Tibial nerve (tissue), 4 donors: ENCODE data around the gene PUM1. TPM values are rescaled to one million over a fixed set of nuclear protein-coding genes. Genes with fewer than 3 reads are reported as not detected.
"Not testable (repeated sequence)": the region's sequence is repeated elsewhere in the genome, so short reads cannot be mapped to it uniquely, and the experiment has no call there.

Experiments
- DNase-seq, 2 donors: peaks; one replicate each; pipeline ENCODE4 v3.0.0-alpha.2; 2019; ENCODE audit warnings: low spot score in 2 of 2
- H3K27ac ChIP-seq, 4 donors: fragments of 200-600 bp; sonication (generic) in 3 of 4; one replicate each; pipeline ENCODE4 v1.5.1; 2017 to 2019; ENCODE audit warnings: mild to moderate bottlenecking in 1 of 4
- H3K27me3 ChIP-seq, 2 donors: fragments of 200-600 bp; sonication (generic) in 1 of 2; one replicate each; pipeline versions ENCODE4 v1.5.1 to v1.6.0; 2017 to 2019
- H3K36me3 ChIP-seq, 3 donors: fragments of 200-600 bp; sonication (generic); one replicate each; pipeline ENCODE4 v1.5.1; 2018 to 2019
- H3K4me1 ChIP-seq, 4 donors: fragments of 200-600 bp; sonication (generic) in 3 of 4; one replicate each; pipeline ENCODE4 v1.5.1; 2017 to 2019
- H3K4me3 ChIP-seq, 4 donors: fragments of 200-600 bp; sonication (generic) in 3 of 4; one replicate each; pipeline ENCODE4 v1.5.1; 2017 to 2019; ENCODE audit warnings: mild to moderate bottlenecking in 1 of 4, moderate library complexity in 1 of 4
- H3K9me3 ChIP-seq, 4 donors: fragments of 200-600 bp; sonication (generic) in 3 of 4; one replicate each; pipeline ENCODE4 v1.5.1; 2017 to 2019
- CTCF ChIP-seq, 5 experiments: fragments of 200-600 bp in 3 of 5; fragments of 450-650 bp in 2 of 5; sonication (generic) in 3 of 5; IDR thresholded peaks; one replicate each; pipeline ENCODE4 v1.5.1; 2016 to 2019; ENCODE audit warnings: antibody characterized with exemption in 5 of 5, mild to moderate bottlenecking in 3 of 5, moderate library complexity in 2 of 5
- EP300 ChIP-seq, 2 donors: sonication (generic); formaldehyde crosslinking; IDR thresholded peaks; one replicate each; pipeline ENCODE4 v1.6.1; 2017; ENCODE audit warnings: antibody characterized with exemption in 2 of 2, mild to moderate bottlenecking in 1 of 2
- POLR2A ChIP-seq, 2 donors: fragments of 450-650 bp; IDR thresholded peaks; one replicate each; pipeline ENCODE4 v1.6.1; 2017; ENCODE audit warnings: antibody characterized with exemption in 2 of 2, mild to moderate bottlenecking in 2 of 2, moderate library complexity in 2 of 2
- WGBS, 2 donors: methylation state at CpG; one replicate each; pipeline ENCODE4 v1.1.5; 2018; 5-methylcytosine and 5-hydroxymethylcytosine counted together
- total RNA-seq, 4 donors: library from RNA; depleted of rRNA; stranded (reverse); fragments of >200 nt; gene quantifications; one replicate each; pipeline ENCODE4 v1.1.0, GENCODE V29; 2016

The PUM1 gene
- total RNA-seq, 4 donors from 2014 or later, result 64.8 to 93.4 (median 76.0) TPM

- DNase-seq, result no peak
- Histone ChIP-seq H3K4me3 (no peak overlapping the region), H3K9me3 (no peaks in the 10 kb centered on the region), H3K36me3 (peaks cover 0 to 15% (median 0%) of the 10 kb centered on the region in 3 donors), H3K27ac (peak overlapping the region in 3 of 4 donors; percentile 95), H3K27me3 (no peaks in the 10 kb centered on the region), H3K4me1 (peaks cover 0 to 68% (median 19%) of the 10 kb centered on the region in 4 donors)
- TF ChIP-seq EP300 (IDR thresholded peaks at IDR 0.05) (no peak), POLR2A (IDR thresholded peaks at IDR 0.05) (no peak), CTCF (IDR thresholded peaks at IDR 0.05) (no peak)
- WGBS, 2 donors, result 79 to 80% methylated on average over 4 of the region's 4 CpGs
Measured at GRCh38 chr1:31062867-31063380, 2.6 kb downstream of the PUM1 start.

GRCh38 chr1:31062162-31062866 is 3.2 kb downstream of the PUM1 start:
- not testable (repeated sequence) for H3K4me3 ChIP-seq, H3K9me3 ChIP-seq, H3K27me3 ChIP-seq, DNase-seq
- Histone ChIP-seq H3K36me3 (peaks cover 0 to 18% (median 0%) of the 10 kb centered on the region in 3 donors), H3K4me1 (peaks cover 0 to 72% (median 19%) of the 10 kb centered on the region in 4 donors), H3K27ac (peak overlapping the region in 2 of 4 donors; percentile 95)
- 72 to 84% methylated on average over 14 of the region's 14 CpGs for WGBS, 2 donors

- DNase-seq, result no peak
Measured at GRCh38 chr1:31058012-31058411, 7.5 kb downstream of the PUM1 start.

GRCh38 chr1:31055953-31056352 is 9.6 kb downstream of the PUM1 start:
- 97 to 100% methylated on average over 1 of the region's 1 CpG for WGBS, 2 donors
- Histone ChIP-seq H3K9me3 (no peaks in the 10 kb centered on the region), H3K4me3 (no peak overlapping the region), H3K27me3 (no peaks in the 10 kb centered on the region), H3K4me1 (peaks cover 0 to 90% (median 15%) of the 10 kb centered on the region in 4 donors), H3K36me3 (peaks cover 0 to 33% (median 0%) of the 10 kb centered on the region in 3 donors), H3K27ac (no peak overlapping the region)
- no peak for DNase-seq
- no peak for TF ChIP-seq EP300 (IDR thresholded peaks at IDR 0.05)
- TF ChIP-seq POLR2A (IDR thresholded peaks at IDR 0.05), result no peak
- TF ChIP-seq CTCF (IDR thresholded peaks at IDR 0.05), result no peak

More at GRCh38 chr1:31058012-31058411, 7.5 kb downstream of the PUM1 start:
- H3K36me3 ChIP-seq, result peaks cover 0 to 33% (median 0%) of the 10 kb centered on the region in 3 donors
- H3K4me3 ChIP-seq, result no peak overlapping the region
- 53 to 69% methylated on average over 4 of the region's 4 CpGs for WGBS, 2 donors
- no peaks in the 10 kb centered on the region for H3K9me3 ChIP-seq
- H3K27ac ChIP-seq, result no peak overlapping the region
- TF ChIP-seq CTCF (IDR thresholded peaks at IDR 0.05), result no peak
- TF ChIP-seq EP300 (IDR thresholded peaks at IDR 0.05), result no peak
- TF ChIP-seq POLR2A (IDR thresholded peaks at IDR 0.05), result no peak
- no peaks in the 10 kb centered on the region for H3K27me3 ChIP-seq
- H3K4me1 ChIP-seq, result peaks cover 0 to 94% (median 28%) of the 10 kb centered on the region in 4 donors

GRCh38 chr1:31055501-31055900 is 10.0 kb downstream of the PUM1 start:
- no peak overlapping the region for H3K4me3 ChIP-seq
- H3K36me3 ChIP-seq, result peaks cover 0 to 33% (median 0%) of the 10 kb centered on the region in 3 donors
- DNase-seq, result no peak
- no peaks in the 10 kb centered on the region for H3K27me3 ChIP-seq
- no peak overlapping the region for H3K27ac ChIP-seq
- peaks cover 0 to 88% (median 13%) of the 10 kb centered on the region in 4 donors for H3K4me1 ChIP-seq
- H3K9me3 ChIP-seq, result no peaks in the 10 kb centered on the region
- no peak for TF ChIP-seq CTCF (IDR thresholded peaks at IDR 0.05)
- TF ChIP-seq EP300 (IDR thresholded peaks at IDR 0.05), result no peak
- TF ChIP-seq POLR2A (IDR thresholded peaks at IDR 0.05), result no peak
- WGBS, 2 donors, result 57 to 61% methylated on average over 3 of the region's 3 CpGs
